Measurements from ENCODE around the gene GNPTAB. TPM values are rescaled to one million over a fixed set of nuclear protein-coding genes. Genes with fewer than 3 reads are reported as not detected.

Gene GNPTAB
- total RNA-seq, 1 experiment from 2014 or later = 25.4 TPM

GRCh38 chr12:101829639-101830366, 956 bp downstream of the GNPTAB start:
- POLR2A ChIA-PET = interaction anchor here (0.6 to 1.0 kb wide), 4 partner anchors 56 to 1004 kb away, joined by 3 to 5 read pairs (median 4); no protein-coding TSS in a partner anchor
- Mint-ChIP-seq H3K9me3 (no peaks in the 10 kb centered on the region), H3K27ac (peak overlapping the region; percentile 60; the same call in 1 of the 2 replicates), H3K4me3 (peak overlapping the region; percentile 96), H3K36me3 (no peaks in the 10 kb centered on the region), H3K4me1 (peaks cover 39% of the 10 kb centered on the region), H3K27me3 (ENCODE audit: low read depth) (no peaks in the 10 kb centered on the region)
- no peak for ATAC-seq
- no peak for DNase-seq (ENCODE audit: low spot score)
- CTCF ChIA-PET = interaction anchor here (0.6 to 6.8 kb wide), 20 partner anchors 9 to 818 kb away, joined by 3 to 71 read pairs (median 4); partner anchors contain the start of gene DRAM1
- TF ChIP-seq ZNF263 (CRISPR knock-in tag; IDR thresholded peaks at IDR 0.05; ENCODE audit: low read depth) (no peak), JAZF1 (CRISPR knock-in tag; IDR thresholded peaks at IDR 0.05) (no peak), IRF1 (CRISPR knock-in tag; IDR thresholded peaks at IDR 0.05) (no peak), ZNF121 (CRISPR knock-in tag; IDR thresholded peaks at IDR 0.05) (no peak), GRHL2 (CRISPR knock-in tag; IDR thresholded peaks at IDR 0.05; ENCODE audit: insufficient replicate concordance, severe bottlenecking) (no peak), CREM (CRISPR knock-in tag; IDR thresholded peaks at IDR 0.05) (no peak)

- ATAC-seq = no peak
- Mint-ChIP-seq H3K36me3 (no peaks in the 10 kb centered on the region), H3K9me3 (no peaks in the 10 kb centered on the region), H3K4me3 (peak overlapping the region; percentile 96), H3K4me1 (peaks cover 48% of the 10 kb centered on the region), H3K27me3 (ENCODE audit: low read depth) (no peaks in the 10 kb centered on the region), H3K27ac (peak overlapping the region; percentile 87)
- ChIA-PET POLR2A (no interaction called here), CTCF (interaction anchor here (1.1 to 6.8 kb wide), 4 partner anchors 12 to 69 kb away, joined by 5 to 71 read pairs (median 37); no protein-coding TSS in a partner anchor)
- DNase-seq (ENCODE audit: low spot score) = no peak
- no peak for TF ChIP-seq AFF4 (CRISPR knock-in tag; IDR thresholded peaks at IDR 0.05; ENCODE audit: borderline replicate concordance)
- peak; percentile 6; the same call in 1 of the 2 replicates for TF ChIP-seq NFE2L1 (CRISPR knock-in tag; IDR thresholded peaks at IDR 0.05)
These were observed 2.1 kb downstream of the GNPTAB start for GRCh38 chr12:101828463-101829196.

- ATAC-seq = no peak
- H3K4me3 Mint-ChIP-seq = no peak overlapping the region
- 0 out of 2 replicates have a peak overlapping the region, but pooled peaks have one; percentile 57 for H3K27ac Mint-ChIP-seq
- CTCF ChIA-PET = interaction anchor here (0.6 to 6.8 kb wide), 6 partner anchors 13 to 160 kb away, joined by 3 to 69 read pairs (median 5); no protein-coding TSS in a partner anchor
- H3K27me3 Mint-ChIP-seq (ENCODE audit: low read depth) = no peaks in the 10 kb centered on the region
- POLR2A ChIA-PET = no interaction called here
- H3K9me3 Mint-ChIP-seq = no peaks in the 10 kb centered on the region
- no peak for DNase-seq (ENCODE audit: low spot score)
- peaks cover 64% of the 10 kb centered on the region for H3K4me1 Mint-ChIP-seq
- no peaks in the 10 kb centered on the region for H3K36me3 Mint-ChIP-seq
- TF ChIP-seq ZBTB43 (CRISPR knock-in tag; IDR thresholded peaks at IDR 0.05) (no peak), ETV6 (CRISPR knock-in tag; IDR thresholded peaks at IDR 0.05) (no peak), NFYB (CRISPR knock-in tag; conservative IDR thresholded peaks at IDR 0.05; ENCODE audit: low read depth) (no peak), AFF4 (CRISPR knock-in tag; IDR thresholded peaks at IDR 0.05; ENCODE audit: borderline replicate concordance) (no peak), GABPB1 (CRISPR knock-in tag; IDR thresholded peaks at IDR 0.05) (no peak), CREB1 (CRISPR knock-in tag; IDR thresholded peaks at IDR 0.05) (no peak), ZSCAN18 (CRISPR knock-in tag; IDR thresholded peaks at IDR 0.05) (no peak), NR2C2 (CRISPR knock-in tag; IDR thresholded peaks at IDR 0.05) (no peak), E2F1 (CRISPR knock-in tag; IDR thresholded peaks at IDR 0.05) (no peak)
These were observed 3.9 kb downstream of the GNPTAB start for GRCh38 chr12:101826766-101827368.

Measured in WTC11 (cell line).